NCI-H1048 (cell line): ENCODE results near the gene MYH6.
A peak's percentile ranks its signal among the peaks of the same experiment; 100 is the strongest.

Source experiments
- DNase-seq: peaks from one replicate; lab custom pipeline; 2025; lab: John Stamatoyannopoulos, UW

The MYH6 gene

GRCh38 chr14:23355871-23356435, 52.1 kb downstream of the MYH6 start:
- DNase-seq, result no peak

- DNase-seq, result no peak
These were observed 53.1 kb downstream of the MYH6 start for GRCh38 chr14:23354990-23355389.

GRCh38 chr14:23353433-23353780, 54.7 kb downstream of the MYH6 start:
- DNase-seq, result no peak

- DNase-seq, result peak; percentile 47
These were observed 55.3 kb downstream of the MYH6 start, which contains the start of gene SLC22A17 for GRCh38 chr14:23352506-23353432. Gene SLC22A17 (minus strand): TSS chr14:23352887.

- no peak for DNase-seq
These were observed 56.2 kb downstream of the MYH6 start for GRCh38 chr14:23351681-23352505.

- no peak for DNase-seq
These were observed 58.8 kb downstream of the MYH6 start for GRCh38 chr14:23349156-23349845.

- DNase-seq, result no peak
These were observed 59.8 kb downstream of the MYH6 start for GRCh38 chr14:23348297-23348655.

GRCh38 chr14:23347406-23348296, 60.4 kb downstream of the MYH6 start:
- DNase-seq, result no peak

GRCh38 chr14:23346693-23347405, 61.2 kb downstream of the MYH6 start:
- no peak for DNase-seq

- no peak for DNase-seq
These were observed 61.9 kb downstream of the MYH6 start for GRCh38 chr14:23345987-23346692.

- DNase-seq, result no peak
These were observed 63.6 kb downstream of the MYH6 start for GRCh38 chr14:23344481-23344880.

GRCh38 chr14:23339506-23340268, 68.4 kb downstream of the MYH6 start:
- DNase-seq, result no peak

- no peak for DNase-seq
These were observed 72.5 kb downstream of the MYH6 start for GRCh38 chr14:23335623-23336022.
